Pulmonary artery endothelial cell (primary cell): Measurements from ENCODE around the gene KIF5C. TPM values are rescaled to one million over a fixed set of nuclear protein-coding genes. Genes with fewer than 3 reads are reported as not detected.

Source experiments
- DNase-seq: peaks from one replicate; pipeline ENCODE4 v3.0.0-alpha.2; 2011; ENCODE audit warnings: low read depth, low spot score
- total RNA-seq: library from RNA; depleted of rRNA; stranded (reverse); fragments of >200 nt; gene quantifications from 2 replicates; pipeline ENCODE4 v1.2.3, GENCODE V29; 2014

The KIF5C gene
- total RNA-seq, 1 donor from 2014 or later, result under 0.01 TPM

GRCh38 chr2:148924514-148925178 is 49.6 kb downstream of the KIF5C start:
- no peak for DNase-seq

- no peak for DNase-seq
These were observed 51.4 kb downstream of the KIF5C start for GRCh38 chr2:148926291-148926961.

- DNase-seq, result no peak
These were observed 52.0 kb downstream of the KIF5C start for GRCh38 chr2:148926981-148927401.

- no peak for DNase-seq
These were observed 53.4 kb downstream of the KIF5C start for GRCh38 chr2:148928395-148928794.

- no peak for DNase-seq
These were observed 55.2 kb downstream of the KIF5C start for GRCh38 chr2:148930046-148930775.

GRCh38 chr2:148932536-148932935 is 57.5 kb downstream of the KIF5C start:
- DNase-seq, result no peak

GRCh38 chr2:148933456-148933855 is 58.4 kb downstream of the KIF5C start:
- DNase-seq, result no peak

GRCh38 chr2:148935791-148936190 is 60.8 kb downstream of the KIF5C start:
- no peak for DNase-seq

- DNase-seq, result no peak
These were observed 61.9 kb downstream of the KIF5C start for GRCh38 chr2:148936857-148937450.

GRCh38 chr2:148939271-148939670 is 64.2 kb downstream of the KIF5C start:
- no peak for DNase-seq

- DNase-seq, result no peak
These were observed 68.1 kb downstream of the KIF5C start for GRCh38 chr2:148943097-148943496.

- DNase-seq, result no peak
These were observed 69.5 kb downstream of the KIF5C start for GRCh38 chr2:148944536-148944935.

- no peak for DNase-seq
These were observed 72.3 kb downstream of the KIF5C start for GRCh38 chr2:148947299-148947698.

- no peak for DNase-seq
These were observed 73.8 kb downstream of the KIF5C start for GRCh38 chr2:148948868-148949267.

- DNase-seq, result no peak
These were observed 74.3 kb downstream of the KIF5C start for GRCh38 chr2:148949348-148949747.

- no peak for DNase-seq
These were observed 77.6 kb downstream of the KIF5C start for GRCh38 chr2:148952621-148953020.

GRCh38 chr2:148953426-148953825 is 78.4 kb downstream of the KIF5C start:
- DNase-seq, result no peak

GRCh38 chr2:148954536-148954935 is 79.5 kb downstream of the KIF5C start:
- DNase-seq, result no peak

- no peak for DNase-seq
These were observed 80.8 kb downstream of the KIF5C start for GRCh38 chr2:148955798-148956197.

GRCh38 chr2:148957023-148957422 is 82.0 kb downstream of the KIF5C start:
- no peak for DNase-seq

- DNase-seq, result no peak
These were observed 84.7 kb downstream of the KIF5C start for GRCh38 chr2:148959745-148960144.

- no peak for DNase-seq
These were observed 85.5 kb downstream of the KIF5C start for GRCh38 chr2:148960483-148960882.
